H9 (cell line): ENCODE measurements around the gene PEA15. TPM values are rescaled to one million over a fixed set of nuclear protein-coding genes. Genes with fewer than 3 reads are reported as not detected.

Source experiments
- DNase-seq: peaks from one replicate; pipeline ENCODE4 v3.0.0-alpha.2; 2017
- H2AFZ ChIP-seq: one replicate; pipeline ENCODE4 v1.6.1; 2013; ENCODE audit warnings: mild to moderate bottlenecking, low read length, control low read depth, moderate library complexity
- H2AK5ac ChIP-seq: 2 replicates; pipeline ENCODE4 v1.6.1; 2013; ENCODE audit warnings: low read length, control low read depth, mixed read lengths; ENCODE audit not compliant: insufficient read length
- H2BK120ac ChIP-seq: one replicate; pipeline ENCODE4 v1.6.1; 2013; ENCODE audit warnings: low read depth, mild to moderate bottlenecking, low read length, control low read depth, inconsistent platforms; ENCODE audit not compliant: poor library complexity, severe bottlenecking
- H2BK12ac ChIP-seq: 2 replicates; pipeline ENCODE4 v1.6.1; 2013; ENCODE audit warnings: low read length, control low read depth, mixed read lengths, low read depth; ENCODE audit not compliant: insufficient read length
- H2BK15ac ChIP-seq: 2 replicates; pipeline ENCODE4 v1.6.1; 2013; ENCODE audit warnings: low read depth, low read length, control low read depth
- H2BK20ac ChIP-seq: one replicate; pipeline ENCODE4 v1.6.1; 2013; ENCODE audit warnings: low read depth, mild to moderate bottlenecking, low read length, control low read depth, inconsistent platforms; ENCODE audit not compliant: poor library complexity, severe bottlenecking
- H2BK5ac ChIP-seq: 2 replicates; pipeline ENCODE4 v1.6.1; 2013; ENCODE audit warnings: low read length, control low read depth, mixed read lengths; ENCODE audit not compliant: insufficient read length
- H3K14ac ChIP-seq: 2 replicates; pipeline ENCODE4 v1.6.1; 2013; ENCODE audit warnings: low read length, control low read depth; ENCODE audit not compliant: insufficient read depth
- H3K18ac ChIP-seq: 2 replicates; pipeline ENCODE4 v1.6.1; 2013; ENCODE audit warnings: low read depth, mild to moderate bottlenecking, mixed read lengths, low read length, control low read depth; ENCODE audit not compliant: insufficient read length
- H3K23ac ChIP-seq: 2 replicates; pipeline ENCODE4 v1.6.1; 2013; ENCODE audit warnings: low read length, control low read depth, mixed read lengths, low read depth; ENCODE audit not compliant: insufficient read length
- H3K23me2 ChIP-seq: 2 replicates; pipeline ENCODE4 v1.6.1; 2013; ENCODE audit warnings: low read depth, mild to moderate bottlenecking, mixed read lengths, low read length, control low read depth; ENCODE audit not compliant: insufficient read length, poor library complexity, severe bottlenecking
- H3K27ac ChIP-seq: 2 replicates; pipeline ENCODE4 v1.5.1; 2013; ENCODE audit warnings: low read length, control low read depth, mixed read lengths, low read depth; ENCODE audit not compliant: insufficient read length
- H3K27me3 ChIP-seq: 2 replicates; pipeline ENCODE4 v1.6.1; 2013; ENCODE audit warnings: low read length, control low read depth, inconsistent platforms; ENCODE audit not compliant: insufficient read depth
- H3K4ac ChIP-seq: 2 replicates; pipeline ENCODE4 v1.6.1; 2013; ENCODE audit warnings: low read depth, mild to moderate bottlenecking, control low read depth, inconsistent platforms, low read length, moderate library complexity
- H3K4me1 ChIP-seq: 2 replicates; pipeline ENCODE4 v1.6.1; 2013; ENCODE audit warnings: low read length, control low read depth, inconsistent platforms; ENCODE audit not compliant: insufficient read depth
- H3K4me2 ChIP-seq: 2 replicates; pipeline ENCODE4 v1.6.1; 2013; ENCODE audit warnings: low read length, control low read depth, mixed read lengths; ENCODE audit not compliant: insufficient read length, insufficient read depth
- H3K56ac ChIP-seq: 2 replicates; pipeline ENCODE4 v1.6.1; 2013; ENCODE audit warnings: low read depth, mild to moderate bottlenecking, mixed read lengths, low read length, control low read depth; ENCODE audit not compliant: insufficient read length
- H3K79me1 ChIP-seq: 2 replicates; pipeline ENCODE4 v1.6.1; 2013; ENCODE audit warnings: low read depth, mild to moderate bottlenecking, moderate library complexity, low read length, control low read depth, inconsistent platforms; ENCODE audit not compliant: insufficient read depth, poor library complexity, severe bottlenecking
- H3K79me2 ChIP-seq: 2 replicates; pipeline ENCODE4 v1.6.1; 2013; ENCODE audit warnings: low read length, control low read depth, inconsistent platforms; ENCODE audit not compliant: insufficient read depth
- H3K9ac ChIP-seq: 2 replicates; pipeline ENCODE4 v1.6.1; 2013; ENCODE audit warnings: low read length, control low read depth, mixed read lengths; ENCODE audit not compliant: insufficient read length; ENCODE audit errors: extremely low read depth
- H3K9me3 ChIP-seq: one replicate; pipeline ENCODE4 v1.6.1; 2013; ENCODE audit warnings: low read depth, low read length, inconsistent platforms; ENCODE audit not compliant: control insufficient read depth
- H3T11ph ChIP-seq: one replicate; pipeline ENCODE4 v1.6.1; 2013; ENCODE audit warnings: mild to moderate bottlenecking, low read length, control low read depth, inconsistent platforms
- H4K20me1 ChIP-seq: one replicate; pipeline ENCODE4 v1.6.1; 2013; ENCODE audit not compliant: control insufficient read depth, insufficient read length, insufficient read depth
- H4K5ac ChIP-seq: 2 replicates; pipeline ENCODE4 v1.6.1; 2013; ENCODE audit warnings: low read depth, mild to moderate bottlenecking, mixed read lengths, low read length, control low read depth; ENCODE audit not compliant: insufficient read length
- H4K8ac ChIP-seq: replicated peaks from 2 replicates; pipeline ENCODE4 v1.6.1; 2013; ENCODE audit warnings: low read length, control low read depth, mixed read lengths, low read depth; ENCODE audit not compliant: insufficient read length
- H4K91ac ChIP-seq: 2 replicates; pipeline ENCODE4 v1.6.1; 2013; ENCODE audit warnings: low read depth, mild to moderate bottlenecking, moderate library complexity, mixed read lengths, low read length, control low read depth; ENCODE audit not compliant: insufficient read length
- H3K27ac Mint-ChIP-seq, 3 experiments: 2 replicates in 2 of 3; 3 replicates in 1 of 3; pipeline ENCODE4 v1.8.0; 2020 to 2021; ENCODE audit warnings: mixed read lengths in 3 of 3, mild to moderate bottlenecking in 1 of 3, moderate library complexity in 1 of 3
- H3K27me3 Mint-ChIP-seq: 2 replicates; pipeline ENCODE4 v1.8.0; 2021; ENCODE audit warnings: low read depth, mild to moderate bottlenecking, moderate library complexity, mixed read lengths
- H3K36me3 Mint-ChIP-seq, 3 experiments: 2 replicates in 2 of 3; 3 replicates in 1 of 3; pipeline ENCODE4 v1.8.0; 2020 to 2021; ENCODE audit warnings: low read depth in 3 of 3, mixed read lengths in 3 of 3; ENCODE audit not compliant: insufficient read depth in 1 of 3
- H3K4me1 Mint-ChIP-seq, 2 experiments: 2 replicates each; pipeline ENCODE4 v1.8.0; 2020; ENCODE audit warnings: mixed read lengths in 2 of 2
- H3K4me3 Mint-ChIP-seq, 2 experiments: 2 replicates in 1 of 2; 3 replicates in 1 of 2; pipeline ENCODE4 v1.8.0; 2020 to 2021; ENCODE audit warnings: mild to moderate bottlenecking in 2 of 2, mixed read lengths in 2 of 2, moderate library complexity in 1 of 2
- H3K9me3 Mint-ChIP-seq, 2 experiments: 2 replicates in 1 of 2; 3 replicates in 1 of 2; pipeline ENCODE4 v1.8.0; 2020; ENCODE audit warnings: mild to moderate bottlenecking in 2 of 2, mixed read lengths in 2 of 2, moderate library complexity in 1 of 2
- CTCF ChIP-seq: fragments of 200-600 bp; sonication (generic); conservative IDR thresholded peaks from 3 replicates; pipeline ENCODE4 v1.8.0; 2021; ENCODE audit warnings: antibody characterized with exemption, mild to moderate bottlenecking
- WGBS: extraction: QIAGEN DNeasy Blood & Tissue Kit; methylation state at CpG from one replicate; pipeline ENCODE4 v1.1.7; 2013; ENCODE audit warnings: missing lambda C conversion rate, low lambda C conversion rate, mixed read lengths; ENCODE audit not compliant: insufficient read length; ENCODE audit errors: extremely low coverage; 5-methylcytosine and 5-hydroxymethylcytosine counted together
- total RNA-seq: library from RNA; stranded (reverse); gene quantifications from 2 replicates; pipeline ENCODE4 v1.2.1, GENCODE V29; 2021

Gene PEA15
- total RNA-seq, 1 experiment from 2014 or later, result 82.1 TPM

- H3K4ac ChIP-seq, result no peak overlapping the region
- TF ChIP-seq CTCF, result no peak
- no peak overlapping the region for H4K91ac ChIP-seq
- H3K18ac ChIP-seq, result no peak overlapping the region
- H4K5ac ChIP-seq, result no peak overlapping the region
- H3K9ac ChIP-seq, result no peak overlapping the region
- H3K23me2 ChIP-seq, result no peaks in the 10 kb centered on the region
- no peak overlapping the region for H2BK20ac ChIP-seq
- Mint-ChIP-seq H3K4me1 (peaks cover 0 to 5% of the 10 kb centered on the region in 2 experiments; a peak in 2 of 4 replicates), H3K27ac (no peak overlapping the region), H3K36me3 (no peaks in the 10 kb centered on the region), H3K27me3 (peaks cover 2% of the 10 kb centered on the region; the same call in 1 of the 2 replicates), H3K4me3 (no peak overlapping the region), H3K9me3 (no peaks in the 10 kb centered on the region)
- H2BK12ac ChIP-seq, result no peak overlapping the region
- no peak overlapping the region for H3K23ac ChIP-seq
- H2AK5ac ChIP-seq, result no peak overlapping the region
- H3K9me3 ChIP-seq, result no peaks in the 10 kb centered on the region
- no CpG with 5 or more reads among the region's 3 CpGs for WGBS
- no peak overlapping the region for H2BK120ac ChIP-seq
- no peak overlapping the region for H3K27ac ChIP-seq
- no peak overlapping the region for H3K56ac ChIP-seq
- no peak overlapping the region for H2BK5ac ChIP-seq
- H3K27me3 ChIP-seq, result no peaks in the 10 kb centered on the region
- H3K79me2 ChIP-seq, result no peaks in the 10 kb centered on the region
- H2BK15ac ChIP-seq, result no peak overlapping the region
- H4K8ac ChIP-seq, result no peak overlapping the region
- H3K4me1 ChIP-seq, result peaks cover 2% of the 10 kb centered on the region; the same call in 1 of the 2 replicates
- H3K14ac ChIP-seq, result no peak overlapping the region
- H2AFZ ChIP-seq, result no peak overlapping the region
- no peaks in the 10 kb centered on the region for H3K79me1 ChIP-seq
- no peak overlapping the region for H3K4me2 ChIP-seq
- H3T11ph ChIP-seq, result no peak overlapping the region
- no peaks in the 10 kb centered on the region for H4K20me1 ChIP-seq
- no peak for DNase-seq
Measured at GRCh38 chr1:160158031-160158430, 47.2 kb upstream of the PEA15 start.
